NB4 (cell line): Measurements from ENCODE around the gene DDHD1.
"Not testable (repeated sequence)": the region's sequence is repeated elsewhere in the genome, so short reads cannot be mapped to it uniquely, and the experiment has no call there.

Experiments used
- DNase-seq: peaks from one replicate; pipeline ENCODE4 v3.0.0; 2010; ENCODE audit warnings: low read depth
- H3K4me3 ChIP-seq: one replicate; pipeline ENCODE4 v1.5.1; 2011; ENCODE audit warnings: mild to moderate bottlenecking, low read depth, low read length, moderate library complexity
- CTCF ChIP-seq: IDR thresholded peaks from one replicate; pipeline ENCODE4 v1.5.1; 2012; ENCODE audit warnings: low read depth, low read length
- MAX ChIP-seq: IDR thresholded peaks from 2 replicates; pipeline ENCODE4 v1.6.1; 2011; ENCODE audit warnings: low read depth, low read length
- MYC ChIP-seq: IDR thresholded peaks from 2 replicates; pipeline ENCODE4 v1.6.1; 2011; ENCODE audit warnings: low read depth, low read length
- POLR2A ChIP-seq: IDR thresholded peaks from 2 replicates; pipeline ENCODE4 v1.6.1; 2011; ENCODE audit warnings: mild to moderate bottlenecking; ENCODE audit not compliant: insufficient read length; ENCODE audit errors: extremely low read depth

Gene DDHD1

GRCh38 chr14:53147893-53148292 lies 5.2 kb downstream of the DDHD1 start:
- DNase-seq: no peak
- no peak overlapping the region for H3K4me3 ChIP-seq
- TF ChIP-seq CTCF (no peak), MAX (no peak), MYC (no peak), POLR2A (no peak)

- DNase-seq: no peak
- no peak overlapping the region for H3K4me3 ChIP-seq
- TF ChIP-seq CTCF (no peak), MYC (no peak), POLR2A (no peak), MAX (no peak)
Measured at GRCh38 chr14:53147208-53147607, 5.9 kb downstream of the DDHD1 start.

- no peak for DNase-seq
- H3K4me3 ChIP-seq: no peak overlapping the region
- TF ChIP-seq CTCF (no peak), MYC (no peak), MAX (no peak), POLR2A (no peak)
Measured at GRCh38 chr14:53146739-53147138, 6.4 kb downstream of the DDHD1 start.

GRCh38 chr14:53144244-53144643 lies 8.9 kb downstream of the DDHD1 start:
- DNase-seq: no peak
- TF ChIP-seq MYC (no peak), MAX (no peak), POLR2A (no peak)
- no peak overlapping the region for H3K4me3 ChIP-seq

GRCh38 chr14:53140585-53140984 lies 12.5 kb downstream of the DDHD1 start:
- no peak for DNase-seq
- no peak for TF ChIP-seq CTCF
- no peak for TF ChIP-seq POLR2A
- TF ChIP-seq MYC: no peak
- TF ChIP-seq MAX: no peak

GRCh38 chr14:53137568-53138203 lies 15.4 kb downstream of the DDHD1 start:
- TF ChIP-seq MYC (no peak), POLR2A (no peak), CTCF (no peak), MAX (no peak)
- DNase-seq: no peak
- no peak overlapping the region for H3K4me3 ChIP-seq

More at GRCh38 chr14:53140585-53140984, 12.5 kb downstream of the DDHD1 start:
- H3K4me3 ChIP-seq: no peak overlapping the region

- not testable (repeated sequence) for DNase-seq, H3K4me3 ChIP-seq
Measured at GRCh38 chr14:53130491-53130890, 22.6 kb downstream of the DDHD1 start.
